ENCODE data around the gene RAD18. TPM values are rescaled to one million over a fixed set of nuclear protein-coding genes. Genes with fewer than 3 reads are reported as not detected.

RAD18 gene
- polyA plus RNA-seq, 3 donors, result 1.9 to 6.9 (median 5.1) TPM

GRCh38 chr3:8976540-8977182, 13.4 kb upstream of the RAD18 start:
- WGBS (ENCODE audit: insufficient coverage), result 94% methylated on average over 5 of the region's 6 CpGs
- Mint-ChIP-seq H3K27me3 (ENCODE audit: low read depth in 3 of 3) (peaks cover 2 to 5% (median 4%) of the 10 kb centered on the region in 3 donors), H3K4me3 (peak overlapping the region in 1 of 2 donors; percentile 43), H3K36me3 (no peaks in the 10 kb centered on the region), H3K4me1 (peaks cover 12% of the 10 kb centered on the region), H3K9me3 (peaks cover 2 to 9% (median 6%) of the 10 kb centered on the region in 7 donors), H3K27ac (no peak overlapping the region)
- Histone ChIP-seq H3K4me1 (ENCODE audit: control insufficient read depth in 1 of 2, insufficient read depth in 2 of 2, low read length in 2 of 2) (peaks cover 0 to 3% of the 10 kb centered on the region in 2 donors), H3K4me2 (replicated peaks; ENCODE audit: extremely low read depth, low read length, poor library complexity, severe bottlenecking) (no peak overlapping the region), H4K20me1 (ENCODE audit: insufficient read depth, low read length) (no peaks in the 10 kb centered on the region), H3K79me2 (ENCODE audit: insufficient read depth, low read length) (no peaks in the 10 kb centered on the region), H3K4me3 (replicated peaks in 1 of 3; ENCODE audit: low read depth in 2 of 3, low read length in 3 of 3) (no peak overlapping the region), H3K9me3 (replicated peaks in 1 of 2; ENCODE audit: control insufficient read depth in 1 of 2, insufficient read depth in 1 of 2, low read length in 2 of 2) (peaks cover 6 to 12% of the 10 kb centered on the region in 2 donors), H2AFZ (ENCODE audit: insufficient read depth, low read depth, low read length, poor library complexity, severe bottlenecking) (no peak overlapping the region), H3K9ac (ENCODE audit: insufficient read depth, low read length, poor library complexity, severe bottlenecking) (no peak overlapping the region), H3K27me3 (ENCODE audit: control insufficient read depth in 2 of 2, insufficient read depth in 2 of 2, low read length in 2 of 2) (no peaks in the 10 kb centered on the region), H3K36me3 (replicated peaks in 1 of 2; ENCODE audit: control insufficient read depth in 1 of 2, insufficient read depth in 2 of 2, low read length in 2 of 2) (no peaks in the 10 kb centered on the region), H3K27ac (ENCODE audit: low read depth in 1 of 2, low read length in 2 of 2) (no peak overlapping the region)
- no peak for TF ChIP-seq CTCF (IDR thresholded peaks at IDR 0.05)
- no peak for DNase-seq
- intact Hi-C loops (cut with micrococcal nuclease), result loop anchor here in 1 of 2 donors (10.0 kb wide), 1 partner anchor 88 kb away; no protein-coding TSS in a partner anchor

GRCh38 chr3:8975081-8976020, 12.1 kb upstream of the RAD18 start:
- DNase-seq, result no peak
- Mint-ChIP-seq H3K4me1 (peaks cover 6% of the 10 kb centered on the region), H3K9me3 (peaks cover 2 to 9% (median 6%) of the 10 kb centered on the region in 7 donors), H3K27ac (peak overlapping the region in 2 of 7 donors; percentile 27 to 54), H3K4me3 (no peak overlapping the region), H3K36me3 (no peaks in the 10 kb centered on the region), H3K27me3 (ENCODE audit: low read depth in 3 of 3) (peaks cover 4 to 7% (median 5%) of the 10 kb centered on the region in 3 donors)
- no peak overlapping the region for H3K9ac ChIP-seq (ENCODE audit: insufficient read depth, low read length, poor library complexity, severe bottlenecking)
- H3K4me2 ChIP-seq (replicated peaks; ENCODE audit: extremely low read depth, low read length, poor library complexity, severe bottlenecking), result no peak overlapping the region
- WGBS (ENCODE audit: insufficient coverage), result 89% methylated on average over 5 of the region's 11 CpGs
- H3K9me3 ChIP-seq (replicated peaks in 1 of 2; ENCODE audit: control insufficient read depth in 1 of 2, insufficient read depth in 1 of 2, low read length in 2 of 2), result peaks cover 6 to 12% of the 10 kb centered on the region in 2 donors
- no peak for TF ChIP-seq CTCF (IDR thresholded peaks at IDR 0.05)
- H2AFZ ChIP-seq (ENCODE audit: insufficient read depth, low read depth, low read length, poor library complexity, severe bottlenecking), result no peak overlapping the region
- no peaks in the 10 kb centered on the region for H3K79me2 ChIP-seq (ENCODE audit: insufficient read depth, low read length)
- H3K27me3 ChIP-seq (ENCODE audit: control insufficient read depth in 2 of 2, insufficient read depth in 2 of 2, low read length in 2 of 2), result no peaks in the 10 kb centered on the region
- no peak overlapping the region for H3K4me3 ChIP-seq (replicated peaks in 1 of 3; ENCODE audit: low read depth in 2 of 3, low read length in 3 of 3)
- H3K27ac ChIP-seq (ENCODE audit: low read depth in 1 of 2, low read length in 2 of 2), result no peak overlapping the region
- no peaks in the 10 kb centered on the region for H4K20me1 ChIP-seq (ENCODE audit: insufficient read depth, low read length)
- H3K36me3 ChIP-seq (replicated peaks in 1 of 2; ENCODE audit: control insufficient read depth in 1 of 2, insufficient read depth in 2 of 2, low read length in 2 of 2), result no peaks in the 10 kb centered on the region
- peaks cover 0 to 2% of the 10 kb centered on the region in 2 donors for H3K4me1 ChIP-seq (ENCODE audit: control insufficient read depth in 1 of 2, insufficient read depth in 2 of 2, low read length in 2 of 2)
- intact Hi-C loops (cut with micrococcal nuclease), result loop anchor here in 1 of 2 donors (10.0 kb wide), 1 partner anchor 89 kb away; no protein-coding TSS in a partner anchor

Measured in CD14-positive monocyte (primary cell).